NT2/D1 (cell line): ENCODE measurements around the gene TSPAN12.

Experiments used
- DNase-seq: peaks from one replicate; pipeline ENCODE4 v3.0.0-alpha.2; 2011; ENCODE audit warnings: low read depth, low spot score
- H3K27me3 ChIP-seq: 2 replicates; pipeline ENCODE4 v1.6.0; 2011; ENCODE audit warnings: mild to moderate bottlenecking; ENCODE audit not compliant: insufficient read length, insufficient read depth
- H3K36me3 ChIP-seq: 2 replicates; pipeline ENCODE4 v1.6.1; 2011; ENCODE audit warnings: mild to moderate bottlenecking, low read length, mixed read lengths; ENCODE audit not compliant: insufficient read depth, insufficient read length
- H3K4me1 ChIP-seq: 2 replicates; pipeline ENCODE4 v1.5.1; 2011; ENCODE audit not compliant: insufficient read depth, insufficient read length
- H3K4me3 ChIP-seq: 2 replicates; pipeline ENCODE4 v1.5.1; 2011; ENCODE audit warnings: low read depth; ENCODE audit not compliant: insufficient read length
- H3K9ac ChIP-seq: 2 replicates; pipeline ENCODE4 v1.6.0; 2011; ENCODE audit warnings: low read depth; ENCODE audit not compliant: insufficient read length
- H3K9me3 ChIP-seq: 2 replicates; pipeline ENCODE4 v1.5.1; 2011; ENCODE audit warnings: mild to moderate bottlenecking, low read length; ENCODE audit not compliant: insufficient read depth
- SUZ12 ChIP-seq: IDR thresholded peaks from 2 replicates; pipeline ENCODE4 v1.6.1; 2011; ENCODE audit not compliant: insufficient read length, insufficient read depth; ENCODE audit errors: extremely low read depth
- YY1 ChIP-seq: IDR thresholded peaks from 2 replicates; pipeline ENCODE4 v1.6.1; 2011; ENCODE audit not compliant: insufficient read length, insufficient read depth
- ZNF274 ChIP-seq: IDR thresholded peaks from 2 replicates; pipeline ENCODE4 v1.6.1; 2011; ENCODE audit warnings: mild to moderate bottlenecking, low read depth, low read length

TSPAN12 gene

DNA sequence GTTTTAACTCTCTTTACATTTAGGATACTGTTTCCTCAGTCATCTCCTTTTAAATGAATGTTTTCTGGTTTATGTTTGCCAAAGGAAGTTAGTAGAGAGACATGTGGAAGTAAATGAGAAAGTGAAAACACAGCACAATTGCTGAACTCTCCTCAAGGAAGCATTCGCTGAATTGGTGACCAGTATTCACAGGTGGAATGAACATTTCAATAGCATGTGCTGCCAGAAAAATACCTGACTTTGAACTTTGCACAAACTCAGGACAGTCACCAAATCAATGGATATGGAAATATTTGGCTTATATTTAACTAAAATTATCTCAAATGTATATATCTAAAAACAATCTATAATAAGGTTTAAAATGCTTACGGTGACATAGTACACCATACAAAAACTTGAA lies 28.5 kb downstream of the TSPAN12 start:
- H3K4me1 ChIP-seq, result no peaks in the 10 kb centered on the region
- H3K9ac ChIP-seq, result no peak overlapping the region
- no peaks in the 10 kb centered on the region for H3K36me3 ChIP-seq
- no peak overlapping the region for H3K4me3 ChIP-seq
- no peaks in the 10 kb centered on the region for H3K27me3 ChIP-seq
- H3K9me3 ChIP-seq, result no peaks in the 10 kb centered on the region
- TF ChIP-seq YY1 (no peak), ZNF274 (no peak), SUZ12 (no peak)
- DNase-seq, result no peak

DNA sequence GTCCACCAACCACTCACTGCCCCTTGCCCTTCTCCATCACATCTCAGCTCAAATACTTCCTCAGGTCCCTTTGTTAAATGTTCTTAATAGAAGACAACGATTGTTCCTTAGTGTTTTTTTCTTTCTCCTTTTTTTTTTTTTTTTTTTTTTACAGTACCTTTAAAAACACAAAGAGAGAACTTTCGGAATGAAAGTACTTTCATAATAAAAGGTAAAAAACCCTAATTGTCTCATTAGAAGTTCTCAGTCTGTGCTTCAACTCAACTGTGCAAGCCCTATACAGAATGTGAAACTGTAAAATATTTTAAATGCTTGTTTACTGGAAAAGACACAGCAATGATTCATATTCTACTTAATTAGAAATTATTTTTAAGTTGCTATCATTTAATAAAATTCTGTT lies 29.4 kb downstream of the TSPAN12 start:
- H3K4me1 ChIP-seq, result no peaks in the 10 kb centered on the region
- no peaks in the 10 kb centered on the region for H3K9me3 ChIP-seq
- no peak for DNase-seq
- H3K27me3 ChIP-seq, result no peaks in the 10 kb centered on the region
- H3K4me3 ChIP-seq, result no peak overlapping the region
- no peak overlapping the region for H3K9ac ChIP-seq
- no peaks in the 10 kb centered on the region for H3K36me3 ChIP-seq
- no peak for TF ChIP-seq SUZ12
- no peak for TF ChIP-seq YY1
- TF ChIP-seq ZNF274, result no peak

DNA sequence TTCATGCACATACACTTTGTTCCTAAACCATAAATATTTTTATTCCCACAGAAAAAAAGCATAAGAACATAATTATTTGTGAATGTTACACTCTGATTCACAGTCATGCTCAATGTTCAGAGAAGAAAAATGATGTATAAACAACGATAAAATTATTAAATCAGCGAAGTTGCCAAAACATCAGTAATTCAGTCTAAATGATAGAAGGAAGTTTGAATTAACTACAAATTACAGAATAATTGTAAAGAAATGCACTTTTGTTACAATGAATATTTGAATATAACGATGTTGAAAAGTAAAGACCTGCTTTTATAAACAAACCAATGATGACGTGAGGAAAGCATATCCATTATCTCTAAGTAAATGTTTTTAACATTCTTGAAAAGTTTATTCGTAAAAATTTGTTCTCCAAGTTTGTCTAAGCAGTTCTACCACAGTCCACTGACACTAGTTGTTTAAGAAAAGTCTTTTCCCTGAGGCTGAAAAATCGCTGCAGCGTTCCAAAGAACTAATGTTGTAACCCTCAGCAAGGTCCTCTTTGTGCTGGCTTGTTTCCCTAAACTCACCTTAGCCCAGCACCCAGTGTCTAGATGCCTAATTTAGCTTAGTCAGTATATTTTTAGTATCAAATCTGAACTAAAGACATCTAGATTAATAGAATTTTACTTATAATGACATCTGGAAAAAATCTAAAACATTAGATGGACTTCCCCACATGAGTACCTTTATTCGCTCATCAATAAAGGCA lies 30.4 kb downstream of the TSPAN12 start:
- Histone ChIP-seq H3K4me3 (no peak overlapping the region), H3K9ac (no peak overlapping the region), H3K36me3 (no peaks in the 10 kb centered on the region), H3K27me3 (no peaks in the 10 kb centered on the region), H3K9me3 (no peaks in the 10 kb centered on the region), H3K4me1 (no peaks in the 10 kb centered on the region)
- no peak for TF ChIP-seq ZNF274
- TF ChIP-seq YY1, result no peak
- TF ChIP-seq SUZ12, result no peak
- DNase-seq, result no peak

DNA sequence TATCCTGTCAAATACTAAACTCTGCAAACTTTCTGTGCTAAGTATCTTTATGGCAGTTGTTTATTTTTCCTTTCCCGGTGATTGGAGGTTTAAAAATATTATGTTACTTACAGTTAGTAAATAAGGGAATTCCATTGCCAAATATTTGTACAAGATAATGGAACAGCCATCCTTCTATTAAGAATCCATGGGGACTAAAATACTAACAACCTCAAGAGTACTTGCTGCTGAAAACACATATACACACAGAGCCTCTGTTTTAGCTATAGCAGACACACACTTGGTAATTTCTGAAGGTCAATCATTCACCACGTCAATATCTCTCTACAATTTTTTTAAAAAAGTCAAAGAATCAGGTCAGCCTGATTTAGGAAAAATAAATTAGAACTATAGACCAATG lies 32.4 kb downstream of the TSPAN12 start:
- Histone ChIP-seq H3K4me1 (no peaks in the 10 kb centered on the region), H3K9me3 (no peaks in the 10 kb centered on the region), H3K27me3 (no peaks in the 10 kb centered on the region), H3K36me3 (no peaks in the 10 kb centered on the region), H3K4me3 (no peak overlapping the region), H3K9ac (no peak overlapping the region)
- DNase-seq, result no peak
- TF ChIP-seq ZNF274 (no peak), SUZ12 (no peak), YY1 (no peak)

DNA sequence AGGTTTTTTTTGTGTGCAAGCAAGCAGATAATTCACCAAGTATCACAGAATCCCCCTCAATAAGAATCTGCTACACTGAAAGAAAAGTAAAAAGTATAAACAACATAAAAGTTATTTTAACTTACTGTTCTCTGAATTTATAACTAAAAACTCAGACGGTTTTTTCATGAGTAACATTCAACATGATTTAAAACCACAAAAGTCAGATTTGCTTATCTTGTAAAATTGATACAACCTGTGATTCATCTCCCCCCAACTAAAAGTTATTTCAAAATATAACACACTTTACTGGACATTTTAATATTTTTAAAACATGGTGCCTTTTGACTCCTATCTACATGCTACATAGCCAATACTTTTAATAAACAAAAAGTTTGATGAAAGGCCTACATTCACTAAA lies 32.8 kb downstream of the TSPAN12 start:
- no peaks in the 10 kb centered on the region for H3K4me1 ChIP-seq
- no peak for DNase-seq
- H3K36me3 ChIP-seq, result no peaks in the 10 kb centered on the region
- H3K4me3 ChIP-seq, result no peak overlapping the region
- no peak for TF ChIP-seq ZNF274
- TF ChIP-seq SUZ12, result no peak
- no peak for TF ChIP-seq YY1
- H3K9me3 ChIP-seq, result no peaks in the 10 kb centered on the region
- no peaks in the 10 kb centered on the region for H3K27me3 ChIP-seq
- no peak overlapping the region for H3K9ac ChIP-seq

DNA sequence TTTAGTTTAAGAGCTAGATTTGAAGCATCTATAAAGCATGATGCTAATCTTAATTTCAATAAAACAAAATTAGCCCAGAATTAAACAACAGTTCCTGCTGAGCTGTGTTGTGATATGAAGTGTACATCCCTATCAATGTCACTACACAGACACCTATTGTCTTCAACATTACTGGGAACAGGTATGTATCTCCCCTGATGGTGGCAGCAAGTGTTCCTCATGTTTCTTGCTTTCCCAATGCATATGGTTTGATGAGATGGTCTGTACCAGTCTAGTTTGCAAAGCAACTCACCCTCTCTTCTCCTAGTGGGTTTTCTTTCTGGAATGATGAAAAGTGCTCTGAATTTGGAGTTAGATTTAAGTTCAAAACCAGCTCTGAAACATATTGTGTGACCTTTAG lies 38.1 kb downstream of the TSPAN12 start:
- no peak overlapping the region for H3K4me3 ChIP-seq
- H3K9me3 ChIP-seq, result no peaks in the 10 kb centered on the region
- no peaks in the 10 kb centered on the region for H3K4me1 ChIP-seq
- H3K36me3 ChIP-seq, result no peaks in the 10 kb centered on the region
- no peak overlapping the region for H3K9ac ChIP-seq
- H3K27me3 ChIP-seq, result no peaks in the 10 kb centered on the region
- TF ChIP-seq YY1 (no peak), SUZ12 (no peak), ZNF274 (no peak)
- DNase-seq, result no peak

DNA sequence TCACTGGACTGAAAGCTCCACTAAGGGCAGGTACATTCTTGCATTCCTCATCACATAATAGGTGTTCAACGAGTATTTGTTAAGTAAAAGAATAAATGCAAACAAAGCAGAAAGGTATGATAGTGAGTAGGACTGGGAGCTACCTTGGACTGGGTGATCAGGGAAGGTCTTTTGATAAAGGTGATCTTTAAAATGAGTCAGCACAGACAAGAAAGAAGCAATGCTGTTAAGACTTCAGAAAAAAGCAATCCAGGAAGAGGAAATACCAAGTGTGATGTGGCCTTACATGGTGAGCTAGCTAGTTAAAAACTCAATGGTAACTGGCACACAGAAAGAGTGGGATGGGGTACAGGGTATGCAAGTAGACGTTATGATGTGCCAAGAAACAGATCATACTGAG lies 40.1 kb downstream of the TSPAN12 start:
- Histone ChIP-seq H3K9me3 (no peaks in the 10 kb centered on the region), H3K9ac (no peak overlapping the region), H3K4me1 (no peaks in the 10 kb centered on the region), H3K4me3 (no peak overlapping the region), H3K36me3 (no peaks in the 10 kb centered on the region), H3K27me3 (no peaks in the 10 kb centered on the region)
- no peak for DNase-seq
- TF ChIP-seq ZNF274 (no peak), SUZ12 (no peak), YY1 (no peak)
